ENCODE data around the gene TBC1D13. TPM values are rescaled to one million over a fixed set of nuclear protein-coding genes. Genes with fewer than 3 reads are reported as not detected.
A peak's percentile ranks its signal among the peaks of the same experiment; 100 is the strongest.

The TBC1D13 gene
- total RNA-seq, 5 donors from 2014 or later (not counting 1 experiment from before 2014, with no cell fraction given): 27.6 to 34.3 (median 31.8) TPM

GRCh38 chr9:128757602-128758001 lies 29.5 kb upstream of the TBC1D13 start:
- peaks cover 11 to 26% of the 10 kb centered on the region in 2 donors for H3K36me3 ChIP-seq (ENCODE audit: control insufficient read depth in 2 of 2, extremely low read depth in 1 of 2, insufficient read depth in 1 of 2, low read length in 1 of 2)
- POLR2A ChIA-PET: no interaction called here

GRCh38 chr9:128762671-128763449 lies 24.2 kb upstream of the TBC1D13 start:
- CTCF ChIA-PET: interaction anchor here in 1 of 2 donors (0.6 kb wide), 1 partner anchor 1117 kb away, joined by 3 read pairs; no protein-coding TSS in a partner anchor
- no peaks in the 10 kb centered on the region for H3K4me1 ChIP-seq (ENCODE audit: control insufficient read depth in 1 of 2, extremely low read depth in 1 of 2, insufficient read depth in 2 of 2, low read length in 2 of 2)
- Mint-ChIP-seq H3K36me3 (peaks cover 8% of the 10 kb centered on the region), H3K4me1 (peaks cover 24 to 32% (median 31%) of the 10 kb centered on the region in 3 donors), H3K27ac (no peak overlapping the region), H3K9me3 (no peaks in the 10 kb centered on the region), H3K4me3 (no peak overlapping the region), H3K27me3 (no peaks in the 10 kb centered on the region)
- ATAC-seq (replicated peaks in 1 of 4): no peak
- no peak overlapping the region for H3K4me3 ChIP-seq (ENCODE audit: control insufficient read depth in 1 of 2, extremely low read depth in 1 of 2, low read length in 1 of 2)
- no peaks in the 10 kb centered on the region for H3K27me3 ChIP-seq (replicated peaks in 1 of 2; ENCODE audit: control insufficient read depth in 2 of 2, extremely low read depth in 1 of 2, insufficient read depth in 2 of 2, low read length in 1 of 2)
- WGBS (ENCODE audit: insufficient coverage): 83% methylated on average over 9 of the region's 9 CpGs
- POLR2A ChIA-PET: interaction anchor here in 1 of 2 donors (0.6 kb wide), 1 partner anchor 791 kb away, joined by 4 read pairs; no protein-coding TSS in a partner anchor
- H3K27ac ChIP-seq (ENCODE audit: low read length): no peak overlapping the region
- H3K36me3 ChIP-seq (ENCODE audit: control insufficient read depth in 2 of 2, extremely low read depth in 1 of 2, insufficient read depth in 1 of 2, low read length in 1 of 2): peaks cover 0 to 6% of the 10 kb centered on the region in 2 donors
- H3K9me3 ChIP-seq: no peaks in the 10 kb centered on the region
- DNase-seq: no peak

More at GRCh38 chr9:128757602-128758001, 29.5 kb upstream of the TBC1D13 start:
- peaks cover 5% of the 10 kb centered on the region for H3K36me3 Mint-ChIP-seq
- H3K4me3 ChIP-seq (ENCODE audit: control insufficient read depth in 1 of 2, extremely low read depth in 1 of 2, low read length in 1 of 2): no peak overlapping the region
- H3K4me1 ChIP-seq (ENCODE audit: control insufficient read depth in 1 of 2, extremely low read depth in 1 of 2, insufficient read depth in 2 of 2, low read length in 2 of 2): no peaks in the 10 kb centered on the region
- no peaks in the 10 kb centered on the region for H3K9me3 Mint-ChIP-seq
- WGBS (ENCODE audit: insufficient coverage): 100% methylated on average over 2 of the region's 6 CpGs
- H3K27me3 Mint-ChIP-seq: no peaks in the 10 kb centered on the region
- no peak overlapping the region for H3K4me3 Mint-ChIP-seq
- no peak overlapping the region for H3K27ac Mint-ChIP-seq
- H3K27ac ChIP-seq (ENCODE audit: low read length): no peak overlapping the region
- DNase-seq (no peak), ATAC-seq (replicated peaks in 1 of 4) (no peak)
- no peaks in the 10 kb centered on the region for H3K27me3 ChIP-seq (replicated peaks in 1 of 2; ENCODE audit: control insufficient read depth in 2 of 2, extremely low read depth in 1 of 2, insufficient read depth in 2 of 2, low read length in 1 of 2)
- H3K9me3 ChIP-seq: no peaks in the 10 kb centered on the region
- CTCF ChIA-PET: interaction anchor here in 1 of 2 donors (1.1 kb wide), 1 partner anchor 60 kb away, joined by 5 read pairs; the partner anchor contains the start of gene ENDOG
- peaks cover 10 to 17% (median 10%) of the 10 kb centered on the region in 3 donors for H3K4me1 Mint-ChIP-seq

- H3K27me3 Mint-ChIP-seq: no peaks in the 10 kb centered on the region
- Histone ChIP-seq H3K27me3 (replicated peaks in 1 of 2; ENCODE audit: control insufficient read depth in 2 of 2, extremely low read depth in 1 of 2, insufficient read depth in 2 of 2, low read length in 1 of 2) (no peaks in the 10 kb centered on the region), H3K4me1 (ENCODE audit: control insufficient read depth in 1 of 2, extremely low read depth in 1 of 2, insufficient read depth in 2 of 2, low read length in 2 of 2) (peaks cover 0 to 7% of the 10 kb centered on the region in 2 experiments), H3K4me3 (ENCODE audit: control insufficient read depth in 1 of 2, extremely low read depth in 1 of 2, low read length in 1 of 2) (no peak overlapping the region), H3K27ac (ENCODE audit: low read length) (no peak overlapping the region), H3K36me3 (ENCODE audit: control insufficient read depth in 2 of 2, extremely low read depth in 1 of 2, insufficient read depth in 1 of 2, low read length in 1 of 2) (peaks cover 0 to 9% of the 10 kb centered on the region in 2 donors), H3K9me3 (no peaks in the 10 kb centered on the region)
- H3K27ac Mint-ChIP-seq: no peak overlapping the region
- ChIA-PET CTCF (interaction anchor here in 1 of 2 donors (0.8 kb wide), 1 partner anchor 25 kb away, joined by 5 read pairs; no protein-coding TSS in a partner anchor), POLR2A (no interaction called here)
- peaks cover 33 to 43% (median 40%) of the 10 kb centered on the region in 3 donors for H3K4me1 Mint-ChIP-seq
- peaks cover 8% of the 10 kb centered on the region for H3K36me3 Mint-ChIP-seq
- H3K4me3 Mint-ChIP-seq: no peak overlapping the region
- H3K9me3 Mint-ChIP-seq: no peaks in the 10 kb centered on the region
- DNase-seq (no peak), ATAC-seq (replicated peaks in 1 of 4) (peak in 1 of 4 experiments; percentile 38)
- WGBS (ENCODE audit: insufficient coverage): 79% methylated on average over 6 of the region's 6 CpGs
Observed at GRCh38 chr9:128764361-128764760, 22.7 kb upstream of the TBC1D13 start.

GRCh38 chr9:128765499-128765898 lies 21.6 kb upstream of the TBC1D13 start:
- peaks cover 43 to 55% (median 50%) of the 10 kb centered on the region in 3 donors for H3K4me1 Mint-ChIP-seq
- Histone ChIP-seq H3K4me1 (ENCODE audit: control insufficient read depth in 1 of 2, extremely low read depth in 1 of 2, insufficient read depth in 2 of 2, low read length in 2 of 2) (peaks cover 0 to 14% of the 10 kb centered on the region in 2 experiments), H3K9me3 (no peaks in the 10 kb centered on the region), H3K36me3 (ENCODE audit: control insufficient read depth in 2 of 2, extremely low read depth in 1 of 2, insufficient read depth in 1 of 2, low read length in 1 of 2) (peaks cover 0 to 9% of the 10 kb centered on the region in 2 donors), H3K4me3 (ENCODE audit: control insufficient read depth in 1 of 2, extremely low read depth in 1 of 2, low read length in 1 of 2) (no peak overlapping the region), H3K27me3 (replicated peaks in 1 of 2; ENCODE audit: control insufficient read depth in 2 of 2, extremely low read depth in 1 of 2, insufficient read depth in 2 of 2, low read length in 1 of 2) (no peaks in the 10 kb centered on the region), H3K27ac (ENCODE audit: low read length) (no peak overlapping the region)
- H3K4me3 Mint-ChIP-seq: no peak overlapping the region
- H3K36me3 Mint-ChIP-seq: peaks cover 8% of the 10 kb centered on the region
- WGBS (ENCODE audit: insufficient coverage): 59% methylated on average over 3 of the region's 3 CpGs
- ChIA-PET CTCF (interaction anchor here (0.5 to 0.6 kb wide), 2 partner anchors 76 to 173 kb away, joined by 4 to 7 read pairs; no protein-coding TSS in a partner anchor), POLR2A (interaction anchor here in 1 of 2 donors (0.5 kb wide), 1 partner anchor 59 kb away, joined by 3 read pairs; no protein-coding TSS in a partner anchor)
- ATAC-seq (replicated peaks in 1 of 4) (no peak), DNase-seq (no peak)
- H3K27ac Mint-ChIP-seq: no peak overlapping the region
- no peaks in the 10 kb centered on the region for H3K27me3 Mint-ChIP-seq
- no peaks in the 10 kb centered on the region for H3K9me3 Mint-ChIP-seq

- H3K4me3 ChIP-seq (ENCODE audit: control insufficient read depth in 1 of 2, extremely low read depth in 1 of 2, low read length in 1 of 2): no peak overlapping the region
- H3K27me3 ChIP-seq (replicated peaks in 1 of 2; ENCODE audit: control insufficient read depth in 2 of 2, extremely low read depth in 1 of 2, insufficient read depth in 2 of 2, low read length in 1 of 2): no peaks in the 10 kb centered on the region
- Mint-ChIP-seq H3K36me3 (peaks cover 3% of the 10 kb centered on the region), H3K4me3 (no peak overlapping the region), H3K27me3 (no peaks in the 10 kb centered on the region), H3K9me3 (no peaks in the 10 kb centered on the region), H3K4me1 (peaks cover 47 to 52% (median 51%) of the 10 kb centered on the region in 3 donors), H3K27ac (peak overlapping the region in 1 of 2 donors; percentile 44)
- WGBS (ENCODE audit: insufficient coverage): no CpG with 5 or more reads among the region's 6 CpGs
- no peak for ATAC-seq (replicated peaks in 1 of 4)
- DNase-seq: no peak
- H3K9me3 ChIP-seq: no peaks in the 10 kb centered on the region
- peaks cover 0 to 29% of the 10 kb centered on the region in 2 experiments for H3K4me1 ChIP-seq (ENCODE audit: control insufficient read depth in 1 of 2, extremely low read depth in 1 of 2, insufficient read depth in 2 of 2, low read length in 2 of 2)
- CTCF ChIA-PET: interaction anchor here in 1 of 2 donors (0.6 kb wide), 1 partner anchor 22 kb away, joined by 3 read pairs; no protein-coding TSS in a partner anchor
- H3K27ac ChIP-seq (ENCODE audit: low read length): no peak overlapping the region
- POLR2A ChIA-PET: interaction anchor here in 1 of 2 donors (0.5 kb wide), 1 partner anchor 127 kb away, joined by 3 read pairs; no protein-coding TSS in a partner anchor
- H3K36me3 ChIP-seq (ENCODE audit: control insufficient read depth in 2 of 2, extremely low read depth in 1 of 2, insufficient read depth in 1 of 2, low read length in 1 of 2): peaks cover 0 to 9% of the 10 kb centered on the region in 2 donors
Observed at GRCh38 chr9:128768606-128769005, 18.4 kb upstream of the TBC1D13 start.

All from T-cell (primary cell).